C4-2B (cell line): ENCODE measurements around the gene EPYC.

Experiments used
- H3K27ac ChIP-seq: fragments of 450-650 bp; 2 replicates; pipeline ENCODE4 v1.5.1; 2017
- ZFX ChIP-seq: fragments of 450-650 bp; IDR thresholded peaks from 2 replicates; pipeline ENCODE4 v1.6.1; 2017
- TF ChIP-seq, protein P1 (sequence below): fragments of 450-650 bp; conservative IDR thresholded peaks from 2 replicates; pipeline ENCODE4 v1.5.1; 2017; ENCODE audit warnings: mild to moderate bottlenecking

The EPYC gene

DNA sequence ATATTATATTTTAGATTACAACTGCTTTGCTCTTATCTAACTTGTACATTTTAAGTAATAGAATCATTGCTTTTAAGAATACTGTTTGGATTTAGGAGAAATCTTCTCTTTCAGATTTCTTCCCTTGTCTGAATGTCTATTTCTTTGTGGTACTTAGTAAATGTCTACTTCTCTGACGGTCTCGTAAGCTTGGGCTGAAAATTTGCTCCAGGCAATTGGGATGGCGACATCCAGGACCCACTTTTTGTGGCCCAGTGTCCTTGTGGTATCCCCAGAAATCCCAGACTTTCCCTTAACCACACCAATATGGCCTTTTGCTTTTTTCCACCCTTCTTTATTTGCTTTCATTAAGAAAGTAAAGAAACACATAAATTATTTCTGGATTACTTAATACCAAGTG lies 25.8 kb downstream of the EPYC start:
- no peak overlapping the region for H3K27ac ChIP-seq
- no peak for TF ChIP-seq ZFX
- TF ChIP-seq, protein P1, sequence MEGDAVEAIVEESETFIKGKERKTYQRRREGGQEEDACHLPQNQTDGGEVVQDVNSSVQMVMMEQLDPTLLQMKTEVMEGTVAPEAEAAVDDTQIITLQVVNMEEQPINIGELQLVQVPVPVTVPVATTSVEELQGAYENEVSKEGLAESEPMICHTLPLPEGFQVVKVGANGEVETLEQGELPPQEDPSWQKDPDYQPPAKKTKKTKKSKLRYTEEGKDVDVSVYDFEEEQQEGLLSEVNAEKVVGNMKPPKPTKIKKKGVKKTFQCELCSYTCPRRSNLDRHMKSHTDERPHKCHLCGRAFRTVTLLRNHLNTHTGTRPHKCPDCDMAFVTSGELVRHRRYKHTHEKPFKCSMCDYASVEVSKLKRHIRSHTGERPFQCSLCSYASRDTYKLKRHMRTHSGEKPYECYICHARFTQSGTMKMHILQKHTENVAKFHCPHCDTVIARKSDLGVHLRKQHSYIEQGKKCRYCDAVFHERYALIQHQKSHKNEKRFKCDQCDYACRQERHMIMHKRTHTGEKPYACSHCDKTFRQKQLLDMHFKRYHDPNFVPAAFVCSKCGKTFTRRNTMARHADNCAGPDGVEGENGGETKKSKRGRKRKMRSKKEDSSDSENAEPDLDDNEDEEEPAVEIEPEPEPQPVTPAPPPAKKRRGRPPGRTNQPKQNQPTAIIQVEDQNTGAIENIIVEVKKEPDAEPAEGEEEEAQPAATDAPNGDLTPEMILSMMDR, result no peak

DNA sequence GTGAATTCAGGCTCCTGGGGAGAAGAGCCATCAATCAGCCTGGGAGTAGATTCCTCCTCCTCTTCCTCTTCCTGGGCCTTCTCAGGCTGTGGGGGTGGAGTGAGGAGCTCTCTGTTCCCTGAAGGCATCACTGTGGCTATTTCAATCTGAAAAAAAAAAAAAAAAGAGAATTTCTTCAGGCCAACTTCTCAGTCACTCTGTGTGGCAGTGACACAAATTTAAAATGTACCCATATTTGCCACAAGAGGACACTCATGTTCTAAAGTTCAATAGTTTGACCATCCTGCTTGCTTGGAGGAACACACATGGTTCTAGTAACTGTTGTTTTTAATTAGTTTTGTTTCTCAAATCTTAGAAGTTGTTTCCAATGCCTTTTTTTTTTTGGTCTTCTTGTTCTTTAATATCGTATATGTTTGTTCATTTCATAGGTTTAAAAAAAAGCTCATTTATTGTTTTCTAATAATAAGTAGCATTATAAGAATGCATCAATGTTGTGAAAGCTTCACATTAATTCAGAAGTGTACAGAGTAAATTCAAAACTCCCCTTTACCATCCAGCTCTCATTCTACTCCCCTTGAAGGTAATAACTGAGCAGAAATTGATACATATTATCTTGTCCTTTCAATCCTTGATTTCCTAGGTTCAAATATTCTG lies 26.5 kb downstream of the EPYC start:
- no peak overlapping the region for H3K27ac ChIP-seq
- no peak for TF ChIP-seq ZFX
- TF ChIP-seq, protein P1, result peak; percentile 82

DNA sequence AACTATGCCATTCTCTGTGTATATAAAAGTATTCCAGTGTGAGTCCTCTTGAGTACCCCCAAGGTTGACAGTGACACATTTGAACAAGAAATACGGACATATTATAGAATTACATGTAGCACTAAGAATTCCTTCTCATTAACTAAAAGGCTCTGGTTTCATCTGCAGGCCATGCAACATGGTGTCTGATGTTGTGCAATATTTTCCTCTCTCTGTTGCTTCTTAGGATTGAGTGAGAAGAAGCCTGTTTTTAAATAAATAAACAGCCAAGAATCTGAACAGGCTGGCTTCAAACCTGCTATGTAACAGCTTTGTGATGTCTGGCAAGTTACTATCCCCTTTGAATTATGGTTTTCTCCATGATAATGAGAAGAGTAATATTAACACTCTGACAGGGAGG lies 27.5 kb downstream of the EPYC start:
- no peak overlapping the region for H3K27ac ChIP-seq
- TF ChIP-seq, protein P1, result no peak
- TF ChIP-seq ZFX, result no peak

DNA sequence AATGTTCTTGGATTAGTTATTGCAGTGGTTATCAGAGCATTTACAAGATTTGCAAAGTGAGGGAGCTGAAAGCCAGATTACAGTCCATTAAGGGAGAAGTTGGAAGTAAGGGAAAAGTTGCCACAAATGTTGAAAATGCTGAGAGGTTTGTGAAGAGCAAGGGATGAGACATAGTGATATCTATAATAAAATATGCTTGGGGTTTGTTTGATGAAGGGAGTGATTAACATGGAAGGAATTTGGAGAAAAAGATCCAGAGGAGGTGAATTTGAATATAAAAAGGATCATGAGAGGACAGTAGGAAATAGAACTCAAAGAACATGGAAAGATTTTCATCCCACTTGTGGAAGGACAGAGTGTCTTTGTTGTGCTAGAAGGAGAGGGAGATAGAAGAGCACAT lies 30.5 kb downstream of the EPYC start:
- no peak for TF ChIP-seq ZFX
- TF ChIP-seq, protein P1, result no peak
- no peak overlapping the region for H3K27ac ChIP-seq

DNA sequence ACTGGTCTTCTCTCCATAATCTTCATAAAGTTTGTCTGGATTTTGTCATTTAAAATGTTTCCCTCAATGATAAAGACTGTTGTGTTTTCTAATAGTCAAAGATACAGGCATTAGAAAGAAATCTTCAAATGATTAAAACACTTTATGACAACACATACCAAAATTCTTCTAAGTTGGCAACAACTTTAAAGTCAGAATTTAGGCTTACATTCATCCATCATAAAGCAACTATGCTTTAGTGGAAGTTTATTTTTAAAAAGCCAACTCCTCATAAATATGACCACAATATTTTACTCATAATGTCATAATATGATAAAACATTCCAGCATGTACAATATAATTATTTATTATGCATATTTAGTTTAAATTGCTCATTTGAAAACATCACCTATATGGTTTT lies 32.5 kb downstream of the EPYC start:
- H3K27ac ChIP-seq, result no peak overlapping the region
- TF ChIP-seq, protein P1, result no peak
- TF ChIP-seq ZFX, result no peak

DNA sequence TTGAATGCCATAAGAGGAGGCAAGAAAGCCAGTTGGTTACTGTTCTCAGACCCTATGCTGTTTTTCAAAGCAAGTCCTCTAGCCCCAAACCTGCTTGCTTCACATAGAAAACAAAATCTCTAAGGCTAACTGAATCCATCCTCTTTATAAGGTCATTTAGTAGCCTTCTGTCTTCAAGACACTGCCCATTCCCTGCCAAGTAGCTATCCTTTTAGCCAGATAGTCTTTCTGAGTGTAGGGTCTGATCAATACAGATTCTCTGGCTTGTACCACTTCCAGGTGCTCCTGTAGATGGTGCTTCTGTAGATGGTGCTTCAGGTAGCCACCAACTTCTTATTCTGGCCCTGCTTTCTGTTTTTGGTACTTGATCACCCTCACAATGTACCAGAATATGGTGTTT lies 33.9 kb downstream of the EPYC start:
- no peak for TF ChIP-seq ZFX
- TF ChIP-seq, protein P1, result no peak
- H3K27ac ChIP-seq, result no peak overlapping the region

DNA sequence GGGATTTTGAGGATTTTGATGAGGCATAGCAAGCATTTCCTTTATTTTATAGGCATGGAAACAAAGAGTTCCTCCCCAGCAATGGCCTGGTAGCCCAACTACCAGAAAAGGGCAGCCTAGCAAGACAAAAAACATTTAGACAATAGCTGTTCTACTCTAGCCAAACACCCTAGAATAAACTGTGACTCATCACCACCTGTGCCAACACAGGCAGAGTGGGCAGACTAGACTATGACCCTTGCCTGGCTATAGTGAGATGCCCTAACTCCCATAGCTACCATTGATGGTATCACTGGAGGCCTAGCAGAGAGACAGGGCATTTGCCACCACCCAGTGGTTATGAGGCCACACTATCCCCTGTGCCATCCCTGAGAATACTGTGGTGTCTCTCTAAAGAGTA lies 34.3 kb downstream of the EPYC start:
- TF ChIP-seq ZFX, result no peak
- TF ChIP-seq, protein P1, result no peak
- H3K27ac ChIP-seq, result no peak overlapping the region
